GM11168 (cell line): Measurements from ENCODE around the gene GPR15LG.

Experiments used
- in situ Hi-C: fragments of 300-500 bp; cut with MboI; formaldehyde crosslinking; loops from one replicate; pipeline ENCODE4 v1.12.0; 2022; ENCODE audit warnings: low sequenced_read_pairs; ENCODE audit not compliant: unreplicated experiment

The GPR15LG gene

DNA sequence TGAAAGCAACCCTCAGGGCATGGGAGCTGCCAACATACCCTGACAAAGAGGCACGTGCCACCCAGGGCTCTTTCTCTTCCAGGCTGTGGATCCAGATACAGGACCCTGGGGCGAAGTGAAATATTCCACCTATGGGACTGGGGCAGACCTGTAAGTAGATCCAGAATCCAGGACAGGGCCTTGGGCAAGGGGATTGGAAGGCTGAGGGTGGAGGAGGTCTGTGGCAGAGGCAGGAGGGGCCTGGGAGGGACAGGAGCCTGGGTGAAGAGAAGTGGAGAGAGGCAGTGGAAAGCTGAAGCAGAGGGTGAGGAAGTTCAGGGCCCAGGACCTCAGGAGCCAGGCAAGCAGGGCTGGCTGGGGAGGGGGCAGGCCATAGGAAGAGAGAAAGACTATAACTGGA, 38.0 kb downstream of the GPR15LG start:
- in situ Hi-C loops, result loop anchor here (10.0 kb wide), 1 partner anchor 67 kb away; no protein-coding TSS in a partner anchor

DNA sequence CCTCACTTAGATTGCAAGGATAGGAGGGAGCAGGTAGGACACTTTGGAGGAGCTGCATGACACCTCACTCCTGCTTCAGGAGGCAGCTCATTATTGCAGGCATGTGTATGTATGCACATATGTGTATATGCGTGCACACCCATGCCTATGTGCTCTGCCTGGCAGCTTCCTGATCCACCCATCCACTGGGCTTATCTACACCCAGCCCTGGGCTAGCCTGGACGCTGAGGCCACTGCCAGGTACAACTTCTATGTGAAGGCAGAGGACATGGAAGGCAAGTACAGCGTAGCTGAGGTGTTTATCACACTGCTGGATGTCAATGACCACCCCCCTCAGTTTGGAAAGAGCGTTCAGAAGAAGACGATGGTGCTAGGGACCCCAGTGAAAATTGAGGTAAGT, 38.4 kb downstream of the GPR15LG start:
- in situ Hi-C loops, result loop anchor here (10.0 kb wide), 1 partner anchor 67 kb away; no protein-coding TSS in a partner anchor

DNA sequence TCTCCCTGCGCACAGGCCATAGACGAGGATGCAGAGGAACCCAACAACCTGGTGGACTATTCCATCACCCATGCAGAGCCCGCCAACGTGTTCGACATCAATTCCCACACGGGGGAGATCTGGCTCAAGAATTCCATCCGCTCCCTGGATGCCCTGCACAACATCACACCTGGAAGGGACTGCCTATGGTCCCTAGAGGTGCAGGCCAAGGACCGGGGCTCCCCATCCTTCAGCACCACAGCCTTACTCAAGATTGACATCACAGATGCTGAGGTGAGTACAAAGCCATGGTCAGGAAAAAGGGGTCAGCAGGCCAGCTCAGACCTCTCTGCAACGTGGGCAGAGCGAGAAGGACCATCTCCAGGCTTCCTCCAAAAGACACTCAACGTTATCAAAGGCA, 39.5 kb downstream of the GPR15LG start:
- in situ Hi-C loops, result loop anchor here (10.0 kb wide), 1 partner anchor 68 kb away; no protein-coding TSS in a partner anchor

DNA sequence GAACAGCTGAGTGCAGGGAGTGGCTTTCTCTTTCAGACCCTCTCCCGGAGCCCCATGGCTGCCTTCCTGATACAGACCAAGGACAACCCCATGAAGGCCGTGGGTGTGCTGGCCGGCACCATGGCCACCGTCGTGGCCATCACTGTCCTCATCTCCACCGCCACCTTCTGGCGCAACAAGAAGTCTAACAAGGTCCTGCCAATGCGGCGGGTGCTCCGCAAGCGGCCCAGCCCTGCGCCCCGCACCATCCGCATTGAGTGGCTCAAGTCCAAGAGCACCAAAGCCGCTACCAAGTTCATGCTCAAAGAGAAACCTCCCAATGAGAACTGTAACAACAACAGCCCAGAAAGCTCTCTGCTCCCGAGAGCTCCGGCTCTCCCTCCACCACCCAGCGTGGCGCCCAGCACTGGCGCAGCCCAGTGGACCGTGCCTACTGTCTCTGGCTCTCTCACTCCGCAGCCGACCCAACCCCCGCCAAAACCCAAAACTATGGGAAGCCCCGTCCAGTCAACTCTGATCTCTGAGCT, 40.5 kb downstream of the GPR15LG start:
- in situ Hi-C loops, result loop anchor here (10.0 kb wide), 1 partner anchor 69 kb away; no protein-coding TSS in a partner anchor

DNA sequence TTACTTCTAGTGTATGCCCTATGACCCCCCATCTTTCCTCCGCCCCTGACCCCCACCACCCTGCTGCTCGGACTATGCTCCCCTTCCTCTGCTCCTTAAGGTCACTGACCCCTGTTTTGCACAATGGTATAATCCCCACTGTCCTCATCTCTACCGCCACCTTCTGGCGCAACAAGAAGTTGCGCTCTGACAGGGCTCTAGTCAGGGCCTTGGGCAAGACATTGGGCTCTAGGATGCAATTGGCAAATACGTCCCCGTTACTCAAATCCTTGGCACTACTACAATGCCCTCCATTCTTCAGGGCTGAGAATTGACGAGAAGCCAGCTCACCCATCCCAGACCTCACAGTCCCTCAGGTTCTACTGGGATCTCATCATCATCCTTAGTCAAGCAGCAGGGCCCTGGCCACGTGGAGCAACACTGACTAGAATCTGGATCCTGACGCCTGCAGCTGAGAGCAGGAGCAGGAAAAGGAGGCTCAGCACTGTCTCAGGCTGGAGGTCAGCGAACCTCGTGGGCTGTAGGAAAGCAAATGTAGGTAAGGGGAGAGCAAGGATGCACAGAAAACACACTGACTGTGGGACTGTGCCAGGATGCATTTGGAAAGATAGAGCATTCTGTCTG, 41.1 kb downstream of the GPR15LG start:
- in situ Hi-C loops, result loop anchor here (10.0 kb wide), 1 partner anchor 70 kb away; no protein-coding TSS in a partner anchor

DNA sequence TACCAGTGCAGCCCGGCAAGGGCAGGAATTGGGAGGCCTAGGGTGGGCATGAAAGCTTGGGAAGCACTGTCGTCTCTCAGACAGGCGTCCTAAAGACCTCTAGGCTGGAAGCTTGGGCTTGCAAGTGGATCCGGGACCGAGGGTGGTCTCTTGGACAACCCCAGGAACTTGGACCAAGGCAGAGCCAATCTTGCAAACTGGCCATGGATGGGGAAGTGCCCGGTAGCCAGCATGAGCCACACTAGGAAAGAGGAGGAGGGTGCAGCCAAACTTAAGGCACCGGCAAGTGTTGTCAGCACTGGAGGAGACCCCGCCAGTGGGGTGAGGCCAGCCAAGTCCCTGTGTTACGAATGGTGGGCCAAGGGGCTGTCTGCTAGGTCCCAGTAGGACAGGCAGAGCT, 43.2 kb downstream of the GPR15LG start:
- in situ Hi-C loops, result loop anchor here (10.0 kb wide), 1 partner anchor 72 kb away; no protein-coding TSS in a partner anchor

DNA sequence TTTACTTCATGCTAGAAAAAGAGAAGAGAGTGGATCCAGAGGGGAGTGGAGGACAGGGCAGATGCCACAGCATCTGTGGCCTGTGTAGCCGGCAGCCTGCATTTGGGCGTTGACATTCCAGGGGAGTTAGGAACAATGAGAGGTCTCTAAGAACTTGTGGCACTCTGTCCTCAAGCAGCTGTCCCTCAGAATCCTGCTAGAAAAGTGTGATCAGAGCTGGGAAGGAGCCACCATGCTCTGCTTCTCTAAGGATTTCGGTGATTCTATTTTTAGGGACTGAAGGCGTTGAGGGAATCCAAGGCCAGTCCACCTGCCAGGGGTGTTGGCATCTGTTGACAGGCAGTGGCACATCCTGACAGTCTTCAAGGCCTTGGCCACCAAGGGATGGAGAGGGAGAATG, 44.1 kb downstream of the GPR15LG start:
- in situ Hi-C loops, result loop anchor here (10.0 kb wide), 1 partner anchor 73 kb away; no protein-coding TSS in a partner anchor

DNA sequence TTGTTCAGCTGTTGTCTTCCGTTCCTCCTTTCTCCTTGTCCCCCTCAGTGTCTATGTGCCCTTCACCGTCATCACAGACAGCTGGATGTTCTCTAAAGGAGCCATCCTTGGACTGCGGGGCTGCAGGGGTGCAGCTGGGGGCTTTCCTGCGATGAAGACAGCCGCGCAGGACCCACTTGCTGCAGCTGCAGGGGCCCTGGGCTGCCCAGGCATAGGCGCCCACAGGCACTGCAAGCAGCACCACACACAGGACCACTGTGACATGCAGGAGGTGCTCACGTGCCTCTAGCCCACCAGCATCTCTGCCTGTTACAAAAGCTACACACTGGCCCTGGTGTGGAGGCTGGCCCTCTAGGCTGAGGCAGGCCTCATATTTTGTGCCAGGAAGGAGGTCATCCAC, 48.3 kb downstream of the GPR15LG start:
- in situ Hi-C loops, result no loop called here

DNA sequence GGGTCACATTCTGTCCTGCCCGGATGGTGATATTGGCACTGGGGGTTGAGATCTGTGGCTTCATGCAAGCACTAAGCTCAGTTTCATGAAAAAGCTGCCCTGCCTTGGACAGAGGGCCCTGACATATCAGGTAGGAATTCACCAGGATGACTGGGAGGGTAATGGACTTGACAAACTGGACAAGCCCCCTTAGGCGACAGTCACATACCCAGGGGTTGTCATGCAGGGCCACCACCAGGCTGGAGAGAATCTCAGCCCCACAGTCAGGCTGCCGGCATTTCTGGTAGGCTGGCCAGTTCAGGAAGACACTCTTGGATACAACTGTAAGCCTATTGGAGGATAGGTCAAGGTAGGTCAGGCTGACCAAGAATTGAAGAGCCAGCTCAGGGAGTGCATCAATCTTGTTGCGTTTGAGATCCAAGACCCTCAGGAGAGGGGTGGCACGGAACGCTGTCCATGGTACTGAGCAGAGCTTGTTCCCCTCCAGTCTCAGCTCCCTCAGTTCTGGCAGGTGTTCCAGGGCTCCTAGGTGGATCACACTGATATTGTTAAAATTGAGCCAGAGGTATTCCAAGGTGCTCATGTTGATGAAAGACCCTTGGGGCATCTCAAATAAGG, 50.9 kb downstream of the GPR15LG start:
- in situ Hi-C loops, result no loop called here

DNA sequence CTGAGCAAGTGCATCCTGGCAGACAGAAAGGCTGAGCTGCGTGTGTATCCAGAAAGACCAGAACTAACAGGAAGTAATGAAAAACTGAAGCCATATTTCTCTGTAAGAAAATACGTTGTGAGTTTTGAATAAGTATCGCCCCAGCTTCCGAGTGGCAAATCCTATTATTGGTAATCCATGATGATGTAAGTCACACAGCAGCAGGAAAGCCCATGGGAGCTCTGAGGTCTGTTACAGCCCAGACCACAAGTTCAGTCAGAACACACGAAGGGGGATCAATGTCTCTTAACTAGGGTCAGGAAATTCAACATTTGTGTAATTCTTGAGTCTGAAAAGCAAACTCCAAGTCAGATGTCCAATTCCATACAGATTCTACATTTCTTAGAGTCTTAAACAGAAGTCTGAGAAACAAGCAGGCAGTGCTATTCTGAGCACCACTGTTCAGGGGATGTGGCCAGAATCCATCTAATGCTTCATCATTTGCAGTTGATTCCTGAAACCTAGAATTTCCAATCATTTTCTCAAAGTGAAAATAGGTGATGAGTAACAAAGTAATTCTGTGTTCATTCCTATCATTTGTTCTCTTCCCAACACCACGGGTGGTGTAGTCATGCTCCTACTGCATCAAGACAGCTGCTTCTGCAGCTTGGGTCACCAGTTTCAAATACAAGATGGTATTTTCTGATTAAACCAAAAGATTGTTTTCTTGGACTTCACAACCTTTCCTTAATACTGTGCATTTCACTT, 52.0 kb downstream of the GPR15LG start, which contains the start of gene LRIT2:
LRIT2 (minus strand) TSS at position 118 of the 747 bp plus-strand sequence; CDS start at position 94, 24 bp downstream.
- in situ Hi-C loops, result no loop called here

DNA sequence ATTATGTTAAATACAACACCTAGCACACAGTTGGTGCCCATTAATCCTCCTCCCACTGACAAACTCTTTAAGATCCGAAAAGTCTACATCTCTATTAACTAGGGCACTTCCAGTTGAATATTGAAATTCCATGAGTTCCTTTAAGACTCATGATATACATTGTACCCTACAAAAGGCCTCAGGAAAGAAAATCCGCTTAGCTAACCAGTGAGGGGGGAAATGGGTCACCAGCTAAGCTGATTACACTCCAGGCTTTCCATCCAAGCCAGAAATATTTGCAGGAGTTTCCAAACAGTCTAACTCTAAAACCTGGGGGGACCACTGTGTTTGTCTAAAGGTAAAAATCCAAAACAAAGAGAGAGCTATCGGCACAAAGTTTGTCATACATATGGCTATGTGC, 53.0 kb downstream of the GPR15LG start:
- in situ Hi-C loops, result no loop called here

DNA sequence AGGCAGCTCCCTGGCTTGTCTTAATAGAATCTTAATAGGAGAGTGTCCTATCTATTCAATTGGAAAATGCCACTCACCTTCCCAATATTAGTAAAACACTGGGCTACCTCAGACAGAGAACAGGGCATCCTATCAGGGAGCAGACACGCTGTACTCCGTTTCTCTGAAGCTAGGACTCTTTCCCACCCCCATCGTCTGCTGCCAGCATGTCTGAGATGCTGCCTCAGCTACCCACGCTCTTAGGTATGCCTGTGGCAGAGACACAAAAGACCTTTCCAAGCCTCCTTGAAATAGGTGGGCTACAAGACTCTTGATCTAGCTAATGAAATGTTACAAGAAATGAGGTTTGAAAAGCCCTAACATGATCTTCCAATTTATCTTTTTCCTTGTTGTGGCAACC, 54.2 kb downstream of the GPR15LG start:
- in situ Hi-C loops, result no loop called here

DNA sequence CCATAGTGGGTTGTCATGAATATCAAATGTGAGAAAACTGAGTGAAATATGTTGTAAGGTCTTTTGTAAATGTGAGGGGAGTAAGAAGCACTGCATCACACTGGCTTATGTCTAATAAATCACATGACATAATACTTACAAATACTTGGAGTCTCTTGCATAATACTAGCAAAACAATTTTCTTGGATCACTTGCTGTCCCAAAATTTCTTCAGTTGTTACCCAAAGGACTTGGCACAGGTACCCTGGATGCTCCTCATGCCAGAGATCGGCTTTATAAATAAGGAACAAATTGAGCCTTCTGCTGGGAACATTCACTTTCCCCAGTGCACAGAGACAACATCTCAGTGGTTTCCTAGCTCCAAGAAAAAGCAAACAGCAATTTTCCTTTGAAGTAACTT, 56.8 kb downstream of the GPR15LG start:
- in situ Hi-C loops, result no loop called here

DNA sequence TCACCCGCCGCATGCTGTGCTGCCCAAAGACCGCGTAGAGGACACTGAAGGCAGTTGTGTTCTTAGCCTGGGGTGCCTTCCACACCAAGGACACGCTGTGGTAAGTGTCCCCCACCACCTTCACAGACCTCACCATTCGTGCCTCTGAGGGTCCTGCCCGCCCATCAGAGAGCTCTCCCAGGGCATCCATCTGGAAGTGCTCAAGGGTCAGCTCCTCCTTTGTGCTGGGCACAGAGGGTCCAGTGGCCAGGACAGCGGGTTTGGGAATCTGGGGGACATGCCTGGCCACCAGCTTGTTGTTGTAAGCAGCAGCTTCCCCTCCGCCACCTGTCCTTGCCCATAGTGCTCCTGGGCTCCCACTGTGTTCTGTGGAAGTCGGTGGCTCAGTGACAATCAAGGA, 58.8 kb downstream of the GPR15LG start:
- in situ Hi-C loops, result no loop called here

DNA sequence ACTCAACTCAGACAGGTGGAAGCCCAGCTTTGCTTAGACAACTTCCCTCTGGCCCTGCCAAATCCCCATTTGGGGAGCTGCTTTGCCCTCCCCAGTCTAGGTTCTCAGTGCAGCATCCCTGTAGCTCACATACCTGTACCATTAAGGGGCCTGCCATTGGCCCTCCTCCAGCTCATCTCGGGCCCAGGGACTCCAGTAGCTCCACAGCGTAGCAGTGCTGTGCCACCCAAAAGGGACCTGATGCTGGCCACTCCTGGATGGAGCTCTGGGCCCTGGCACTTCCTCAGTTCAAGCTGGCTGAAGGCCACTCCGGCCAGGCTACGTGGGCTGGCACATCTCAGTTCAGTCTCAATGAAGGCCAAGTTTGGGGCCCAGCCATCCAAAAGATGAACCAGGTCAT, 60.3 kb downstream of the GPR15LG start:
- in situ Hi-C loops, result no loop called here

DNA sequence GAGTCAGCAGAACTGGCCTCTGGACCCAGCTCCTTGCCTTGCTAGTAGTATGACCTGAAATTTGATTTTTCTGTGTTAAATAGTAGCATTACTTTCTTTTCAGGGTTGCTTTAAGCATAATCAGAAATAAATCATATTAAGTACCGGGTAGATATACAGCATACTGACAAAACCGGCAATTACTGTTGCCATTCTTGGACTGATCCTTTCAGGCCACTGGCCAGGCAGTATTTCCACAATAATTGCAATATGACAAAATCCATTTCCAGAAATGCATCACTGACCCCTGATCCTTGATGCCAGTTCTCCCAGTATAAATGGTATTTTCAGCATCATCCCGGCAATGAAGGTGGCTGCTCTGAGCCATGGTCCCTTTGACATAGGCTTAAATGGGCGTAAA, 60.9 kb downstream of the GPR15LG start:
- in situ Hi-C loops, result no loop called here
